Activated naive CD4-positive, alpha-beta T cell (primary cell): ENCODE measurements around the gene ANKRD66.

ENCODE experiments used
- DNase-seq, 4 experiments: peaks; one replicate each; lab custom pipeline; 2025; lab: John Stamatoyannopoulos, UW

The ANKRD66 gene

DNA sequence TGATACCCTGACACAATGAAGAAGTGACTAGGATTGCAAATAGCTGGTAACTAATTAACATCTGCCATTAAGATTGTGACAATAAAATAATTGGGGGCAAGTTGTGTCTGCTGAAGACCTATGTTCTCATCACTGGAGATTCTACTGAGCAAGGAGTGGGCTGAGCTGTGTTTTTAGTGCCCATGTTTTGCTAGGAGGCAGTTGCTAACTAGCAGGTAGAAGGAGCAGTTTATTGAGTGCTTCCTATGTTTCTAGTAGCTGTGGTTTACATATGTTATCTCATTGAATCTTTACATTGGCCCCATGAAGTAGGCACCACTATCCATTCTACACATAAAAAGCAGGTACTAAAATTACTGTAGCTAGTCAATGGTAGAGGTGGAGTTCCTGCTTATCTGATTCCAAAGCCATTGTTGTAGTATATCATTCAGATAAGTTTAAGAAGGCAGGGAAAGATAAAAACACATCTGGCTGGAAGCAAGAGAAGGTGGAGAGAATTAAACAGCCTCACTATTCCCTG, 43.7 kb downstream of the ANKRD66 start:
- no peak for DNase-seq

DNA sequence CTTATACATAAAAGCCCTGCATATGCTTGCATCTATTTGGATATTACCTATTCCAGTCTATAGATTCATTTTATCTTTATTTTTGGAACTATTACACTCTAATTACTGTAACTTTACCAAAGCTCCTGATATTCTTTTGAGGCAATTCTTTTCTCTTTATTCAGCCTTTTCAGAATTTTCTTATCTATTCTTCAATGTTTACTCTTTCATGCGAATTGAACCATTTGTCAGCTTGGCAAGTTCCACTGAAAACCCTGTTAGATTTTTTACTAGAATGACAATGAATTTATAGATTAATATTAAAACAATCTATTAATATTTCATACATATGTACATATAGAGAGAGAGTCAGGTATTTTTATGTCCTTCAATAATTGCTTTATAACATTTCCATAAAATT, 45.9 kb downstream of the ANKRD66 start:
- no peak for DNase-seq

DNA sequence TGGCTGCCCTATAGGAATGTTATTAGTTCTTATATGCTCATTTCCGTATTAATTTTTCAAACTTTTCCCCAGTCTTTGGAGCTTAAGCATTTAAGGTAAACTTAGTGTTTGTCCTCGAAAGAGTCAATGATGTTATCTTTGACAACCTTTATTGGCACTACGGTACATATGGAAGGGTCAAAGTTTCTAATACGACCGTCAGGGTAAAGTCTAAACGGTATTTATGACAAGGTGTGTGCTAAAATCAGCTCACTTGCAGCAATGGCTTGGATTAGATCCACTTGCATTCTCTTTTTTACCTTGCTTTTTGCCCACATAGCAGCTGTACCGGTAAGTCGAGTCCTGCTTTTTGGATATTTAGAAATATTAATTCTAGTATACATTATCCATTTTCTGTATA, 46.4 kb downstream of the ANKRD66 start, which contains the start of gene MEP1A:
MEP1A (plus strand) TSS at position 252 of the 400 bp plus-strand sequence; CDS start at position 262, 10 bp downstream.
- DNase-seq = no peak

DNA sequence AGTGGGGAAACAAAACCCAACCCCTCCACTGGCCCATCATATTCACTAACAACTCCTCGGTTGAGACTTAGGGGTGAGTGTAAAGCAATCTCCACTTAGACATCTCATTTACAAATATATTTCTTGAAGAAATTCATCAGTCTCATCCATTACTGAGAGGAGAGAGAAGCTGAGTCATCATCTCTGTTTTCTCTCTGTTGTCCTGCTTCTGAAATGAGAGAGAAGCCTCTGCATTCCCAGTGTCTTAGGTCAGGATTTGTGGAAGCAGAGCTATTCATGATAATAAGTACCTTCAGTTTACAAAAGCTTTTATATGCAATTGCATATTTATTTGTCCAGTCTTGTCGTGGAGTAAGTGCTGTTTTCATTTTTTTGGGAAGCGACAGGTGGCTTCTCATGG, 47.3 kb downstream of the ANKRD66 start:
- DNase-seq = no peak

DNA sequence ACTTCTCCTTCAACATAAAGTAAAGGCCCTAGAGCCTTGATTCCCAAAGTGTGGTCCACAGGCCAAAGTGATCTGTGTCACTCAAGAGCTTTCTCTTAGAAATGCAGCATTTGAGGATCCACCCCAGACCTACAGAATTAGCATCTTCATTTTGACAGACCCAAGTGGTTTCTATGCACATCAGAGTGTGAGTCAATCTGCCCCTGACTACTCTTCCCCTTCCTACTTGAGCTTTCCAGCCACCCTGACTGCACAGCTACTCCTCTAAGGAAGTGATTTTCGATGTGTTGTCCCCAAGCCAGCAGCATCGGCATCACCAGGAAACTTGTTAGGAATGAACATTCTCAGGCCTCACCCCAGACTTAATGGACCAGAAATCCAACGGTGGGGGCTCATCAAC, 49.1 kb downstream of the ANKRD66 start:
- DNase-seq = no peak

DNA sequence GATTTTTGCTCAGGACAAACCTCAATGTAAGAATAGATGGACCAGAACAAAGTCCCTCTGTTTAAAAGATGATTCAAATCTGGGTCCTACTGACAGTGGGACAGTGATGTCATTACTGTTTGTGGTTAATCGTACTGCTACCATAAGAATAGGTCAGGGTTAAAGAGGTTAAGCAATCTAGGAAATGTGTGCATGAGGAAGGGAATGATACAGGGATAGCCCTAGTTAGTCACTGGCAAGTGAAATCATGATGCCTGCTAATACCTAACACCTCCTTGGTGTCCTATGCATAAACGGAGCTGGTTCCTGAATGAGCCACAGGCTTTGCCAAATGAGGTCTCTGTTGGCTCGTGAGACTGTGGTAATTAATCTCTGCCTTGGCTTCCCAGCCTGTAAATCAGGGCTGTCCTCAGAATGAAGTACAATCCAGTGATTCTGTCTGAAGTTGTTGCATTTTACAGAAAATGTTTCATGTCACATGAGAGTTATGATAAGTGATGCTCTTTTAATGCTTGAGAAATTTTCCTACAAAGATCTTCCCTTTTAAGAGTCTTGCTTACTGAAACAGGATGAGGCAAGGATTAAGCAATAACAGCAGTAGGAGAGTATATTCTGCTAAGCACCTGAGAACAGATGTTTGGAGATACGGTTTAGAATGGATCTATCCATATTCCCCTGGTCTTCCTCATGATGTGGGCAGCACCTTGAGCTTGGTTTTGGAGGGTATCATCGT, 50.3 kb downstream of the ANKRD66 start:
- no peak for DNase-seq

DNA sequence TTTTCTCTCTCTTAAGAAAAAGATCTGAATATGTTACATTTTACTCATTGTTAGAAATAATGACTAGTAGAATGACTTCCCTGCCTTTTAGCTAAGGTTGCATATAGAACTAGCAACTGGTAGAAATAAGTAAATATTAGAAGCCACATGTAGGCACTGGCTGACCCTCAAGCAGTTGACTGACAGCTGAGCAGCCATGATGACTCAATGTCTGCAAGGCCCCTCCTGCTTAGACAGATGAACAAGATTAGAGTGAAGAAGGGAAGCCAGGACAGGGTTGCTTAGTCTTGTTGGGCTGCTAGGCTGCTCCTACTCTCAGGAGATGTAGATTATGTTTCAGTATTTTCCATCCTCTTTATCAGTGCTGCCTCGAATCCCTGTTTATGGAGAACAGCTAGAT, 52.9 kb downstream of the ANKRD66 start:
- DNase-seq = no peak

DNA sequence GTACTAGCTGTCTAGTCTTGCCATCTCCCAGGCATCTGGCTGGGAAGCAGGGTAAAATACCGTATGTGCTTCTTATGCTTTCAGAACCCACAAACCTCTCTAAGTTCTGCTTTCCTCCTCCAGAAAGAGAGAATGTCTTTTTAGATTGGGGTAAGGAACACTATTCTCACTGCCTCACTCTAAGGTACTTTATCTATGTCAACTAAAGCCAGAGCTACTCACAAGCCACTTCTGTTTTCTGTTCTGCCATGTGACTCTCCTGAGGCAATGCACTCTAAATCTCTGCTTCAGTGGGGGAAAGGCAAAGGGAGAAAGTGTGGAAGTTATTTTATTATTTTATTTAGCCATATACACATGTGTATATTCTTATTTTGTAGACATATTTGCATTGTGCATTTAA, 62.1 kb downstream of the ANKRD66 start:
- DNase-seq = no peak
